GM19397 (cell line): ENCODE measurements around the gene R3HDM1.

Experiments
- ATAC-seq: cut with Tn5 transposase; IDR thresholded peaks from one replicate; pipeline ENCODE4 v1.9.1; 2021; ENCODE audit warnings: mild to moderate bottlenecking, moderate library complexity; ENCODE audit not compliant: unreplicated experiment

The R3HDM1 gene

GRCh38 chr2:135773917-135774316 is 242.6 kb downstream of the R3HDM1 start:
- no peak for ATAC-seq
